PFSK-1 (cell line): ENCODE measurements around the gene OXCT2.

Experiments
- FOXP2 ChIP-seq: optimal IDR thresholded peaks from 2 replicates; pipeline ENCODE3; 2011; ENCODE audit warnings: borderline replicate concordance, control low read depth, inconsistent platforms; ENCODE audit not compliant: insufficient read depth; ENCODE audit errors: extremely low read length, extremely low read depth
- POLR2AphosphoS5 ChIP-seq: IDR thresholded peaks from 2 replicates; pipeline ENCODE4 v1.6.1; 2012; ENCODE audit warnings: low read depth, mild to moderate bottlenecking, control low read depth, low read length, moderate library complexity
- REST ChIP-seq, 2 experiments: IDR thresholded peaks; 2 replicates each; pipeline versions ENCODE4 v1.6.1 to v1.8.0; 2011 to 2012; ENCODE audit warnings: low read depth in 2 of 2, low read length in 2 of 2, control low read depth in 1 of 2, inconsistent platforms in 1 of 2, mild to moderate bottlenecking in 1 of 2, moderate library complexity in 1 of 2; ENCODE audit not compliant: insufficient read depth in 1 of 2
- SIN3A ChIP-seq: IDR thresholded peaks from 2 replicates; pipeline ENCODE4 v1.6.1; 2012; ENCODE audit warnings: mild to moderate bottlenecking, low read length, moderate library complexity, borderline replicate concordance; ENCODE audit not compliant: insufficient read depth
- TAF1 ChIP-seq: IDR thresholded peaks from 2 replicates; pipeline ENCODE4 v1.6.1; 2012; ENCODE audit warnings: low read length, control low read depth, borderline replicate concordance; ENCODE audit not compliant: insufficient read depth

OXCT2 gene

GRCh38 chr1:39799770-39800470 lies 28.8 kb upstream of the OXCT2 start:
- no peak for TF ChIP-seq FOXP2
- no peak for TF ChIP-seq POLR2AphosphoS5
- no peak for TF ChIP-seq TAF1
- no peak for TF ChIP-seq REST (IDR thresholded peaks at IDR 0.05; ENCODE audit: insufficient read depth in 1 of 2, low read depth in 2 of 2, low read length in 2 of 2)
- TF ChIP-seq SIN3A, result no peak

GRCh38 chr1:39795651-39796050 lies 24.5 kb upstream of the OXCT2 start:
- TF ChIP-seq REST (IDR thresholded peaks at IDR 0.05; ENCODE audit: insufficient read depth in 1 of 2, low read depth in 2 of 2, low read length in 2 of 2) (no peak), FOXP2 (no peak), SIN3A (no peak), POLR2AphosphoS5 (no peak), TAF1 (no peak)

- TF ChIP-seq REST (IDR thresholded peaks at IDR 0.05; ENCODE audit: insufficient read depth in 1 of 2, low read depth in 2 of 2, low read length in 2 of 2) (no peak), FOXP2 (no peak), TAF1 (no peak), POLR2AphosphoS5 (no peak), SIN3A (no peak)
These were observed 20.7 kb upstream of the OXCT2 start for GRCh38 chr1:39791838-39792237.

- TF ChIP-seq FOXP2 (no peak), SIN3A (no peak), REST (IDR thresholded peaks at IDR 0.05; ENCODE audit: insufficient read depth in 1 of 2, low read depth in 2 of 2, low read length in 2 of 2) (no peak)
These were observed 18.5 kb upstream of the OXCT2 start for GRCh38 chr1:39789571-39790110.
